ENCODE measurements around the gene NFE2L3.

The NFE2L3 gene

GRCh38 chr7:26195182-26195581 lies 43.2 kb downstream of the NFE2L3 start:
- H3K4me1 ChIP-seq (ENCODE audit: insufficient read depth, insufficient read length): no peaks in the 10 kb centered on the region
- H3K27me3 ChIP-seq (ENCODE audit: insufficient read depth, insufficient read length): no peaks in the 10 kb centered on the region
- H3K9ac ChIP-seq (ENCODE audit: insufficient read length, low read depth): no peak overlapping the region
- H3K36me3 ChIP-seq (ENCODE audit: insufficient read depth, insufficient read length, low read length): peaks cover 96% of the 10 kb centered on the region
- TF ChIP-seq SUZ12 (IDR thresholded peaks at IDR 0.05; ENCODE audit: extremely low read depth, insufficient read depth, insufficient read length) (no peak), YY1 (IDR thresholded peaks at IDR 0.05; ENCODE audit: insufficient read depth, insufficient read length) (no peak), ZNF274 (IDR thresholded peaks at IDR 0.05; ENCODE audit: low read depth, low read length) (no peak)
- H3K4me3 ChIP-seq (ENCODE audit: insufficient read length, low read depth): no peak overlapping the region
- no peak for DNase-seq (ENCODE audit: low read depth, low spot score)
- no peaks in the 10 kb centered on the region for H3K9me3 ChIP-seq (ENCODE audit: insufficient read depth, low read length)

DNA sequence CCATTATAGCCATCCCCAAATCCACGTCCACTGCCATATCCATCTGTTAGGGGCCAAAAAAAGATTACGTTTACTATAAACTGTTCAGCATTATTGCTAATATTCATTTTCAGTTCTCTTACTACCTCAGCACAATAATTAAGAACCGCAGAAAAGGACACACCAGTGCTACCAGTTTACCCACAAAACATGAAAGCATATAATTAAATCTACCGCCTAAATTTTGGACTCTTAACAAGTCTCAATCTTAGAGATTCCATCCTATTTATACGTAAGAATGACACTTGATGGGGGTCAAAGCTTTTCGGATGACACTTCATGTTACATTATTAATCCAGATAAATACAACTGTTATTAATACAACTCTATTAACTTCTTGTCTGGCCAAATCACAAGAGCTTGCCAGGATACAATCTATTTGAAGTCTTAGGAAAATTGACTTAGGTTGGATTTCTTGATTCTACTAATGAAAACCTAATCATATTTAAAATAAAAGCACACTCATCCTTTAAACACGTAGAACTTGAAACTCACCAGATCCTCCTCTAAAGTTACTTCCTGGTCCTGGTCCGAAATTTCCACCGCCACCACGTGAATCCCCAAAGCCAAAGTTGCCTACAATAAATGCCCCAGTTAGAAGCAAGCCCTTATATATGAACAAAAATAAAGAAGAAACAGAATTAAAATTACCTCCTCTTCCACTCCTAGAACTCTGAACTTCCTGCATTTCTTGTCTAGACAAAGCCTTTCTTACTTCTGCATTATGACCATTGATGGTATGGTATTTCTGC lies 44.1 kb downstream of the NFE2L3 start:
- Histone ChIP-seq H3K27me3 (ENCODE audit: insufficient read depth, insufficient read length) (no peaks in the 10 kb centered on the region), H3K4me3 (ENCODE audit: insufficient read length, low read depth) (peak overlapping the region; percentile 99), H3K36me3 (ENCODE audit: insufficient read depth, insufficient read length, low read length) (peaks cover 88% of the 10 kb centered on the region), H3K9me3 (ENCODE audit: insufficient read depth, low read length) (no peaks in the 10 kb centered on the region), H3K9ac (ENCODE audit: insufficient read length, low read depth) (no peak overlapping the region), H3K4me1 (ENCODE audit: insufficient read depth, insufficient read length) (no peaks in the 10 kb centered on the region)
- DNase-seq (ENCODE audit: low read depth, low spot score): no peak
- TF ChIP-seq YY1 (IDR thresholded peaks at IDR 0.05; ENCODE audit: insufficient read depth, insufficient read length) (no peak), ZNF274 (IDR thresholded peaks at IDR 0.05; ENCODE audit: low read depth, low read length) (no peak), SUZ12 (IDR thresholded peaks at IDR 0.05; ENCODE audit: extremely low read depth, insufficient read depth, insufficient read length) (no peak)

- no peak for TF ChIP-seq SUZ12 (IDR thresholded peaks at IDR 0.05; ENCODE audit: extremely low read depth, insufficient read depth, insufficient read length)
- TF ChIP-seq YY1 (IDR thresholded peaks at IDR 0.05; ENCODE audit: insufficient read depth, insufficient read length): no peak
- TF ChIP-seq ZNF274 (IDR thresholded peaks at IDR 0.05; ENCODE audit: low read depth, low read length): no peak
- no peaks in the 10 kb centered on the region for H3K9me3 ChIP-seq (ENCODE audit: insufficient read depth, low read length)
- H3K4me3 ChIP-seq (ENCODE audit: insufficient read length, low read depth): peak overlapping the region; percentile 99
- H3K9ac ChIP-seq (ENCODE audit: insufficient read length, low read depth): peak overlapping the region; percentile 36
- peaks cover 74% of the 10 kb centered on the region for H3K36me3 ChIP-seq (ENCODE audit: insufficient read depth, insufficient read length, low read length)
- no peaks in the 10 kb centered on the region for H3K27me3 ChIP-seq (ENCODE audit: insufficient read depth, insufficient read length)
- H3K4me1 ChIP-seq (ENCODE audit: insufficient read depth, insufficient read length): no peaks in the 10 kb centered on the region
- no peak for DNase-seq (ENCODE audit: low read depth, low spot score)
Observed at GRCh38 chr7:26197153-26198115, 45.4 kb downstream of the NFE2L3 start.

DNA sequence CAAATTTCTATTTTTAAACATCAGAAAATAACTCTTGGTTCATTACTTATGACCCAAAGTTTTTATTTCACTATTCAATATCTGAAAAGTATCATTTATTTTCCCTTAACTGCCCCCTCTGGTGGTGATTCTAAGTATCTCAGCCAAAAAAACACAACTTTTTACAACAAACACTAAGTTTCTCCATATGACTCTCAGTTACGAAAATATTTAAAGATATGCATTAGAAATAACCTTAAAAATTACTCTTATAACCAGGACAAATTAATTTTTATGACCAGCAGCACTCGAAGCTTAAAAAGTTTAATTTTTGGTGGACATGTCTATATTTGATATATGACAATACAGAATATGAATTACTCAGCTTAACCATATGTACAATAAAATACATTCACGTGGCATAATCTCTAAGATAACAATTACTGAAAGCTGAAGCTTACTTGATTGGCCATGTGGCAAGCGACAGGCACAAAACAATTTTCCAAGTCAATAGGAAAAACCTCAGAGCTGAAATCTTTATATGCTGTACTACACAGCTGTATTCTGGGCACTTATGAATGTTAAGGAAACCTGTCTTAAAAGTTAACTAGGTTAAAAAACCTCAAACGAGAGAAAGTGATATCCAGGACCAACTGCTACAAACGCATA lies 46.3 kb downstream of the NFE2L3 start:
- DNase-seq (ENCODE audit: low read depth, low spot score): no peak
- peaks cover 74% of the 10 kb centered on the region for H3K36me3 ChIP-seq (ENCODE audit: insufficient read depth, insufficient read length, low read length)
- TF ChIP-seq SUZ12 (IDR thresholded peaks at IDR 0.05; ENCODE audit: extremely low read depth, insufficient read depth, insufficient read length) (no peak), ZNF274 (IDR thresholded peaks at IDR 0.05; ENCODE audit: low read depth, low read length) (no peak), YY1 (IDR thresholded peaks at IDR 0.05; ENCODE audit: insufficient read depth, insufficient read length) (no peak)
- no peaks in the 10 kb centered on the region for H3K27me3 ChIP-seq (ENCODE audit: insufficient read depth, insufficient read length)
- H3K9ac ChIP-seq (ENCODE audit: insufficient read length, low read depth): peak overlapping the region; percentile 100
- H3K9me3 ChIP-seq (ENCODE audit: insufficient read depth, low read length): no peaks in the 10 kb centered on the region
- H3K4me3 ChIP-seq (ENCODE audit: insufficient read length, low read depth): peak overlapping the region; percentile 99
- no peaks in the 10 kb centered on the region for H3K4me1 ChIP-seq (ENCODE audit: insufficient read depth, insufficient read length)

- peak overlapping the region; percentile 100 for H3K9ac ChIP-seq (ENCODE audit: insufficient read length, low read depth)
- TF ChIP-seq SUZ12 (IDR thresholded peaks at IDR 0.05; ENCODE audit: extremely low read depth, insufficient read depth, insufficient read length) (no peak), ZNF274 (IDR thresholded peaks at IDR 0.05; ENCODE audit: low read depth, low read length) (no peak), YY1 (IDR thresholded peaks at IDR 0.05; ENCODE audit: insufficient read depth, insufficient read length) (no peak)
- no peaks in the 10 kb centered on the region for H3K4me1 ChIP-seq (ENCODE audit: insufficient read depth, insufficient read length)
- H3K9me3 ChIP-seq (ENCODE audit: insufficient read depth, low read length): no peaks in the 10 kb centered on the region
- H3K4me3 ChIP-seq (ENCODE audit: insufficient read length, low read depth): peak overlapping the region; percentile 99
- H3K27me3 ChIP-seq (ENCODE audit: insufficient read depth, insufficient read length): no peaks in the 10 kb centered on the region
- no peak for DNase-seq (ENCODE audit: low read depth, low spot score)
- peaks cover 74% of the 10 kb centered on the region for H3K36me3 ChIP-seq (ENCODE audit: insufficient read depth, insufficient read length, low read length)
Observed at GRCh38 chr7:26198781-26199169, 46.8 kb downstream of the NFE2L3 start.

DNA sequence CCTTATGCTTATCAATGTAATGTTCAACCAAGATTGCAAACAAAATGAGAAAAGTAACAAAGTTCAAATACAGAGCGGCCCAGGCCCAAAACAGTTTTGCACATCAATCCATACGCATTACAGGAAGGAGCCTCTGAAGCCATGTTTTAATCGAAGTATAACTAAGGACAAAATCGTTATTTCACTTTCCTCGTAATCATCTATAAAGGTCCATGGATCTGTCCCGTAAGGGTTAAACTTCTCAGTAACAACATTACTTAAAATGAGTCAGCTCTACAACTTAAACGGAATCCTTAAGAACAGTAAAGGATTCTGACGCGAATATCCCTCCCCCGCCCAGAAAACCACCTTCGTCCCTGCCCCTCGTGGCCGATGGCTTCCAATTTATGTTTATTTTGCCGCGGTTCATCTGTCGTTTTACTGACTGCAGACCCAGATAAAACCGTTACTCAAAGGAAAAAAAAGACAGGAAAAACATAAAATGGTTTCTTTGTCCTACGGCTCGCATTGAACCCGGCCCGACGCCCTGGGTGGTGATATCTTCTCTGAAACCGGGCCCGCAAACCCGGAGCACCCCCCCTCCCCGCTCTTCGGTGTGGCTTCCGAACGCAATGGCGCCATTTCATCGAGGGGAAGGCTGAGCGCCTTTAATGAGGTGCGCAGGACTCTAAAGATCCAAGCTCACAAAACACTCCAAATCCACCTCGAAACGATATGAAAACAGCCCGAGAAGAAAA lies 47.5 kb downstream of the NFE2L3 start:
- DNase-seq (ENCODE audit: low read depth, low spot score): no peak
- peaks cover 72% of the 10 kb centered on the region for H3K36me3 ChIP-seq (ENCODE audit: insufficient read depth, insufficient read length, low read length)
- H3K9ac ChIP-seq (ENCODE audit: insufficient read length, low read depth): peak overlapping the region; percentile 100
- TF ChIP-seq YY1 (IDR thresholded peaks at IDR 0.05; ENCODE audit: insufficient read depth, insufficient read length) (no peak), ZNF274 (IDR thresholded peaks at IDR 0.05; ENCODE audit: low read depth, low read length) (no peak), SUZ12 (IDR thresholded peaks at IDR 0.05; ENCODE audit: extremely low read depth, insufficient read depth, insufficient read length) (no peak)
- no peaks in the 10 kb centered on the region for H3K4me1 ChIP-seq (ENCODE audit: insufficient read depth, insufficient read length)
- no peaks in the 10 kb centered on the region for H3K9me3 ChIP-seq (ENCODE audit: insufficient read depth, low read length)
- H3K27me3 ChIP-seq (ENCODE audit: insufficient read depth, insufficient read length): no peaks in the 10 kb centered on the region
- H3K4me3 ChIP-seq (ENCODE audit: insufficient read length, low read depth): peak overlapping the region; percentile 99

Measured in NT2/D1 (cell line).